Activated CD8-positive, alpha-beta memory T cell treated with anti-CD3 and anti-CD28 coated beads, Interleukin-2, amount 50 U/mL, for 1 hour (primary cell): Measurements from ENCODE around the gene PDSS2.
"Not testable (repeated sequence)": the region's sequence is repeated elsewhere in the genome, so short reads cannot be mapped to it uniquely, and the experiment has no call there.

Source experiments
- DNase-seq: peaks from one replicate; pipeline ENCODE4 v3.0.0-alpha.2; 2020; ENCODE audit errors: extremely low read depth

Gene PDSS2, protein sequence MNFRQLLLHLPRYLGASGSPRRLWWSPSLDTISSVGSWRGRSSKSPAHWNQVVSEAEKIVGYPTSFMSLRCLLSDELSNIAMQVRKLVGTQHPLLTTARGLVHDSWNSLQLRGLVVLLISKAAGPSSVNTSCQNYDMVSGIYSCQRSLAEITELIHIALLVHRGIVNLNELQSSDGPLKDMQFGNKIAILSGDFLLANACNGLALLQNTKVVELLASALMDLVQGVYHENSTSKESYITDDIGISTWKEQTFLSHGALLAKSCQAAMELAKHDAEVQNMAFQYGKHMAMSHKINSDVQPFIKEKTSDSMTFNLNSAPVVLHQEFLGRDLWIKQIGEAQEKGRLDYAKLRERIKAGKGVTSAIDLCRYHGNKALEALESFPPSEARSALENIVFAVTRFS

DNA sequence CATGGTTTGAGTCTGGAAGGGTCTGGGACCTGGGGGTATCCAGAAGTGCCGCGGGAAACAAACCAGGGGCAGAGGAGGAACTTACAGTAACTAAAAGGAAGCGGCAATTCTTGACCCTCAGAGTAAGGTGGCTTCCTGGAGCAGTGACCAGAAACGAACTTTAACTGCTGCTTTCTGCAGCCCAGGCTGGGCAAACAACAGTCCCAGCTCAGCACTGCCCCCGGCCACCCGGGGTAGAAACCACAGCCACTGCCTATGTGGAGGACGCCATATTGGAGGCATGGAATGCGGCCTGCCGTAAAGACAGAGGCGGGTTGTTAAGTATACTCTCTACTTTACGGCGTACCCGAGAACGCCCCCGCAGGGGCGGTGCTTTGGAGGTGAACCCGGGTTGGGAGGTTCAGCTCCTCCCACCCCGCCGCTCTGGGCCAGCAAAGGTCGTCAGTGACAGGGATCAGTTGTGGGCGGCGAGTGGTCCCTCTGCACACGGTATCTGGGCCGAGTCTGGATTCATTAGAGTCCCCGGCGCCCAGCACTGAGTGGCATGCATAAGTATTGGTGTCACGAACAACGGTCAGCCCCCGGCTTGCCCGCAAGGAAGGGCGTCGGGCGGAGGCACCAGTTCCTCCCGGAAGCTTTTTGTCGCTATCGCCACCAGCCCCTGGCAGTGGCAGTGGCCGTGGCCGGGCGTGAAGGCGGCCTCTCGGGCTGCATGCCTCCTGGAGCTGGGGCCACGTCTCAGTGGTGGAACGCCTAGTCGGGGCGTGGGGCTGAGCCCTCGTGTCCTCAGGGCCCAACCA, at the start of gene PDSS2:
Gene PDSS2 (minus strand): TSS at position 282 of the 800 bp plus-strand sequence. CDS start 279 bp downstream, at position 3.
- DNase-seq: peak; percentile 84

DNA sequence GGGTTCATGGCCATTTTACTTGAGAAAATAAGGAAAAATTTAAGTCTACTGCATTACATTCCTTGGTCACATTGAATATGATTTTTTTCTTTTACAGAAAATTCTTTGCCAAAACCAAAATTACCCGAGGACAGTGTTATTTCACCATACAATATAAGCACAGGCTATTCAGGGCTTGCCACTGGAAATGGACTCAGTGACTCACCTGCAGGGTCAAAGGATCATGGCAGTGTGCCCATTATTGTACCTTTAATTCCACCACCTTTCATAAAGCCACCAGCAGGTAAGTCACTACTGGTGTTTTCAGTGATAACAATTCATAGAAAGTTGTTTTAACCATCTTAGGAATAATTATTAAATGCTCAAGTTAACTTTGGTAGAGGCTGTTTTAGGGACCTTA, 46.8 kb upstream of the PDSS2 start:
- no peak for DNase-seq

DNA sequence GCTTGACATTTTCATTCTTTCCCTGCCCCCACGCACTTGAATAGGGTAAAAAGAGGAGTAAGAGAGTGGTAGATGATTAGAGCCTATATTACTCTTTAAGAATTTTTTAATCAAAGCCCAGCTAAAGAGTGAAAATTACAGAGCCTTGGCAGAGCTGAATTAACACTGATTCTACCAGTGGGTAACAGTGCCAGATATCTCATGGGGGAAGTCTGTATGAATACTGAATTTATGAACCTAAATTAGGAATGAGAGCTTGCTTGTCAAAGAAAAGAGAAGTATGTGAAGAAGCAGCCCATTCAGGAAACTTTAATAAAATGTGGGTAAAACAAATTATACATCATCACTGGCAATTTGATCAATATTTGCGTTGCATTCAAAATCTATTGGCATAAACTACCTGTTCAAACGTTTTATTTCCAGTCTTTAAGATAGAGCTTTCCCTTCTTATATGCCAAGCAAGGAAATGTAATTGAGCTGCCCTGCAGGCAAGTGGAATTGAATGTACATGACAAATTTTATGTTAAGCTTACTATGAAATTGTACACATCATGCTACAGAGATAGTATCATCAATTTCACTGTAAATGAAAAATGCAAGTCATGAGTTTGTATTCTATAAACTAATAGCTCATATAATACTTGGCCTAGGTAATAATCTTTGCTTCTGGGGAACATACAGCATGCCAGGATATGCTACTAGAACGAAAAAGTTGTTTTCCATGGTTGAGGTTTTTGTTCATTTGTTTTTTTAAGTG, 45.1 kb upstream of the PDSS2 start:
- DNase-seq: no peak

DNA sequence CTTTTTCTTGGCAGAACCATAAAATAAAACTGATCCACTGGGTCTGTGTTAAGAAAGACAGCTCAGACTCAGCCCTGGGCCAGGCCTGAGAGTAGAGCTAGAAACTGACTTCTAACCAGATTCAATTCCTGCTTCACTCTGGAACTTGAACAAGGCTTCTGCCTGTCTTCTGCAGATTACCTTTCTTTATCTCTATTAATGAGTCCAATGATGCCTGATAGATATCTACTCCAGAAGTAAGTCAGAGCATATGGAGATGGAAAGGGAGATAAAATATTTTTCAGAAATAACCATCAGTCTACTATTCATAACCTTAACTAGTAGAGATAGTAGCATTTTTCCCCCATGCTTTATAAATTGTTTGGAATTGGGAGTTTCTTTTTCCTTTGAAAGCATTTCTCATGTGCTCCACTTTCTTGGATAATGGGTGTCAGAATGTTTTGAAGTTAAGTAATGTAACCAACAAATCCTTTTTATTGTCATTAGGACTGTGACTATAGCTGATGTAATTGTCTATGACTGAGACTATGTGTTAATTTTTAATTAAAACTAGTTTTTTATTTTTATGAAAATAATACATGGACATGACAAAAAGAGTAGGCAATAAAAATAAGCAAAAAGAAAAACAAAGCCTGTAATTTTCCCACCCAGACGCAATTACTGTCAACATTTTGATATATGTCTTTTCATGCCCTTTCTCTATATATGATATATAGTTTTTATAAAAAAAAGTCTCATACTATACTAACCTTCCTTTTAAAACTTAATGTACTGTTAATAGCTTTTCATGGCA, 37.7 kb upstream of the PDSS2 start:
- no peak for DNase-seq

DNA sequence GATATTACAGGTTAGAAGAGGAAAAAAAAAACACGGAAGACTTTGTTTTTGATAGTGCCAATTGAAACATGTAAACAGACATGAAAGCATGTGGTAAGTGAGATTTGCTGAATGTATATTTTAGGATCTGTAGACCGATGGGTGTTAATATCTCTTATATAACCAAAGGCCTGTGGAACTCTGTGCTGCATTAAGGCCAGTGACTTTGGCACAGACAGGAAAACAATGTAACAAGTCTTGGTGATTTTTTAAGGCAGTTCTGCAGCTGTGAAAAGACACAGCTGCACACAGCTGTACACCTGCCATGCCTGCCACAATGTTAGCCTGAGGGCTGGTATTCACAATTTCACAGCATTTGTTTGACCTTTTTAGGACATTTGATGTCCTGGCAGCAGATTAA, 36.6 kb upstream of the PDSS2 start:
- DNase-seq: no peak

DNA sequence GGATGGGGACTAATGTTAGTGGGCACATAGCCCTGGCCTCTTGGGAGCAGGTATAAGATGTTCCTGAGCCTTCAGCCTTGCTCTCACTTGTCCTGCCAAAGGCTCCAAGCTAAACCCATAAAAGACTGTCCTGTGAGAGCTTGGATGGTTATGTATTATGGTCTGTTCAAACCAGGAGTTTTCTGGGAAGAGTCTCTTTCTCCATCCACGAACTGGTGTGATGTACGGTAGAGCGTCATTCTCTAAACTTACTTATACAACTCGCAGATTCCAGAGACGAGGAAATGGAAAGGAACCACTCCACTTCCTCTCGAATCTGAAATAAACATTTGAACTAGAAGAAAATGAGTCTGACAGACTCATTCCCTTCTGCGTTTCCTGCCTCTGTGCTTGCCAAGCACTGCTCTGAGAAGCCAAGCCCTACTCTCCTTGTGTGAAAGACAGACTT, 35.9 kb upstream of the PDSS2 start:
- no peak for DNase-seq

DNA sequence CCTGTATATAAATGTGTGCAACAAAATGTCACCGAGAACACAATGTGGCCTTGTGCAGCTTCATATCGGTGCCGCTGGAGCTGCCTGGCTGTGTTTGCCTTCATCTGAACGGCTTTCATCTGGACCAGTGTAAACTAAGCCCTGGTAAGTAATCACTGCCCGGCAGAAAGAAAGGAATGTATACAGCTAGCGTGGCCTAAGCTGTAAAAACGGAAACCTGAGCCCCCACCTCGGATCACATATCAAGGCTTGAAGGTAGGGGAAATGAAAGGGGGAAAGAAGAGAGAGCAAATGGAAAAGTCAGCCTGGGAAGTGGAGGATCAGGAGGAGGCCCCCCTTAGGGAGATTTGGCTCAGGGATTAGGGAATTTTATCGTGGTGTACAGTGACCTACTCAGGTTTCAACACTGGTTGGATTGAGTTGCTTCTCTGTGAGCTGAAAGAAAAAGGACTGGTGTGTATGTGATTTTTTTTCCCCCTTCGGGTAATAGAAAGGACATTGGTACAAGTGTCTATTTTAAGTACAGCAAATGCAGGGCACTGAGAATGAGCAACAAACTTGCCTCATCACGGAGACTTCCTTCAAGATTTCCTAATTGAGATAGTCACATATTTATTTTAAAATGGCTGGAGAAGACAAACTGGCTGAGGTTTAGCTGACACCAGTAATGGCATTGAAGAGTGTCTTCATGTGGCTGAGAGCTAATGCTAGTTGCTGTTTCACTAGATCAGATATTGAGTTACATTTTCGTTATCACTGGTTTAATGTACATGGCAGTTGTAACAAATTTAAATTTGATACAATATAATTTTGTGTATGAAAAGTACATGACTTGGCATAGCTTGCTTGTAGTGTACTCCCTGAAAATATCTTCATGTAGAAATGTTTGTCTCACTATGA, 34.0 kb upstream of the PDSS2 start:
- no peak for DNase-seq

DNA sequence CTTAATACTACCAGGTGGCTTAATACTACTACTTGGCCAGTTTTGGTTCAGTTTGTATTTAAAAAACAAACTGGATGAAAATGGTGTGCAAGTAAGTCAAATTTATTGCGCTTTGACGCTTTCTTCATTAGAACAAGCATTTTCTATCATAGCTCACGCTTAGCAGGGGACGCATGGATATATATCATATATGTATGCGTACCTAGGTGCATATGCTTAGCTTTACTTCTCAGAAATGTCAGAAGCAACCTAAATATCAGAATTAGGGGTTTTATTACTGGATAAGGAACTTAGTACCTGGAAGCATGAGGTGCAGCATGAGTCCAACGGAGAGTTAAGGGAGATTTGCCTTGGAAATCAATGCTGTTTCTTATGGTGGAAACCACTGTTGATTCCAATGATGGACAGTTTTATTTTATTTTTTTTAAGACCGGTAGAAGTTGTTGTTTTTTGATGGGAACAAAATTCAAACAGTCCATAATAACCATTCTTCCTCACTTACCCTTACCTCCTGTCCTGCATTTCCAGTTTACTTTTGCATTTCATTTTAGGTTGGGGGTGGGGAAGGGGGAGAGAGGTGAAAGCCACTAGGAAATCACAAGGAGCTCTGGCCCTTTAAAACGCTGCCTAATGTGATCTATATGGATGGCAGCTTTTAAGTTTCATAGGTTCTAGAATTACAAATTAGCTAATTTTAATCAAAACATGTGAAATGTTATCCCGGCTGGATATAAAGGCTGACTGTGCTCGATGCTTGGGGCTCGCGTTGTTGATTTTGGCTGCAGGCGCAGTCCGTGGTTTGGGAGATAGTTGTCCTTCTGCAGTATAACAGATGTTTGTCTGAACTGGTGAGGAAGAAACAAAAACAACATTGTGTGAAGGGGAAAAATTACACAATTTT, 32.6 kb upstream of the PDSS2 start:
- no peak for DNase-seq

DNA sequence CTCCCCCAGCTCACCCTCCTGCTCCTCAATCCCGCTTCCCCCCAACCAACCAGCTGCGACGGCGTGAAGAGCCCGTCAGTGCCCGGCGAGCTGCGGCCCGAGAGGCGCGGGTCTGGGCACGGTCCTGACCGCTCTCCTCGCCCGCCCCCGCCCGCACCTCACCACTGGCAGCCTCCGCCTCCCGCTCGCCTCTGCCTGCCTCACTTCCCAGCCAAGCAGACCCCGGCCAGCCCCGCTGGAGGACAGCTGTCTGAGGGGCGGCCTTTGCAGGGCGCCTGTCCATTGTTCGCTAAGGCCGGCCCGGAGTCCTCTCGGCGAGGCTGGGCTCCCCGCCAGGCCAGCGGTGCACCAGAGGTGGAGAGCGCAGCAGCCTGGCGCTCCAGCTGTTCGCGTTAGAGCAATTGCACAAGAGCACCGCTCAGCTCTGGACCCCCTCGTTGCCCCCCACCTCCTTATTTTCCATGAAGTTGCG, 31.8 kb upstream of the PDSS2 start:
- no peak for DNase-seq

DNA sequence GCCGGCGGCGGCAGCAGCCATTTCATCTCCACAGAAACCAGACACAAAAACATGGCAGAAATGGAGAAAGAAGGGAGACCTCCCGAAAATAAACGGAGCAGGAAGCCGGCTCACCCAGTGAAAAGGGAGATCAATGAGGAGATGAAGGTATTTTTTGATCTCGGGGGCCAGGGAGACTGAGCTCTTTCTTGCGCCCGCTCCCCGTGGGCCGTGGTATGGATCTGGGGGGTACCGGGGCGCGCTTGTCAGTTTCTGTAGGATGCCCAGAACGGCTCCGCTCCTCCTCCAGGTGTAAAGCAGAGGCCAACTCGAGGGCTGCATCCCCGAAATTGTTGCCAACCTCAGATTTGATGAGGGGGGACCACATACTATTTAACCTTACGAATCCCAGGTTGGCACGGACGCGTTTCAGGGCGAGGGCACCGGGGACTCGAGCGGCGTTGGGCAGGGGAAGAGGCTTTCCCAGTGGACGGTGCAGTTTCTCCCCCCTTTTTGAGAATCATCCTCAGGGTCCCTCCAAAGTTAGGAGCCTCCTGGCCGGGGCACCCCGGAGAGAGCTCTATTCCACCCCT, 31.3 kb upstream of the PDSS2 start:
- DNase-seq: no peak

DNA sequence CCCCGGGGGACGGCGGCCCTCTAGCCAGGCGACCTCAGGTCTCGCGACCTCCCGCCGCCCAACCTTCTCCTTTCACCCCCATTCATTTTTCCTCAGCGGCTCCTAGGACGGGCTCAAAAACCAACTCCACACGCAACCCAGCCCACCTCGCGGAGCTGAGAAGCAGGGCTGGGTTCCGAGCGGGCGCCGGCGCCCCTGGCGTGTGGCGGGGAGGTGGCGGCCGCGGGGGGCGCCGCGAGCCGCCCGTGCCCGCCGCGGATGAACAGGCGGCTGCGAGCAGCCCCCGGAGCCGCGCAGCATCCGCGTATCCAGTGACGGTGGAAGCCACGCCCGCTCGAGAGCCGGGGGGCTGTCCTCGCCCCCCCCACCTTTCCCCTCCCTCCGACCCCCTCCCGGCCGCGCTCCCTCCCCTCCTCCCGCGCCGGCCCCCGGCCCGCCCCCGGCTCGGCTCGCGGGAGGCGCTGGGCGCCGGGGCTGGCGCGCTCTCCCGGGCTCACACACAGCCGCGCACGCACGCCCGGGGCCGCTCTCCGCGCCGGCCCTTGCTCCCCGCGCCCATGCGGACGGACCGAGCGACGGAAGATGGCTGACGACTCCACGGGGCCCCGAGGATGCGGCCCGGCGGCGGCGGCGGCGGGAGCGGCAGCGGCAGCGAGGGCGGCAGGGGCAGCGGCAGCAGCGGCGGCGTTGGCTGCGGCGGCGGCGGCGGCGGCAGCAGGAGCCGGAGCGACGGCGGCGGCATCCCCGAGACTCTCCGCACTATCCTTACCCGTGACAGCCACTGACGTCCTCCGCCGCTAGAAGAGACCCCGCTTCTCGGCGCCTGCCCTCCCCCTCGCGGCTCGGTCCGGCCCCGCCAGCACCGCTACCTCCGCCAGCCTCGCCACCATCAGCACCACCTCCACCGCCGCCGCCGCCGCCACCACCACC, 30.5 kb upstream of the PDSS2 start, which contains the start of gene SOBP:
Gene SOBP (plus strand): TSS at position 482 of the 930 bp plus-strand sequence. CDS start 500 bp downstream, outside the sequence.
- no peak for DNase-seq

DNA sequence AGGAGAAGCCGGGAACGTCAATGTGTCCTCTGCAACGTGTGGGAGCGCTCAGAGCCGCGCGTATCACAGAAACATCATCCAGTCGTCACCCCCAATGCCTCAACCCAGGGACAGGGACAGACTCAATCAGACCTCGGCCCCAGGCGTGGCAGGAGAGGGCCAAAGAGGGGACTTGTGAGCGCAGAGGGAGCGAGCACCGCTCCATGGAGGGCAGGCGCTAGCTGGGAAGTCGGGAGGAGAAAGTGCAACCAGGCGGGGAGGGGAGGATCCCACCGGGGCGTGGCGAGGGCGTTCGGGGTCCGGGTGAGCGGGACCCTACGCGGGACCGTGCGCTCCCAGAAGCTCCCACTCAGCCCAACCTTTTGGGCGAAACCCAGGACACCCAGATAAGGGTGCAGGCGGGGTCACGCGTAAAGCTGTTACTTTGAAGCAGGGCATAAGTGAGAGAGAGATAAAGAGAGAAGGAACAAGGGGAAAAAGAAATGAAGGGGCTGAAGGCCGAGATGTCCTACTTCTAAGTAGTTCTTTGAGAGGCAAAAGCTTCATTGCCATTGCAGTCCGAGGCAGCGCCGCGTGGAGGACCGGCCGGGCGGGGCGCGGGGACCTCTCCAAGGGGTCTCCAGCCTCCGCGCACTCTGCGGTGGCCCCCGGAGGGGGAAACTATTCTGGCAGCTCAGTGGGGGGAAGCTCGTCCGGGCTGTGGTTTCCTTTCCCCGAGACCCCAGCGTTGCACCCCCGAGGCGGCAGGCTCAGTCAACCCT, 29.7 kb upstream of the PDSS2 start:
- no peak for DNase-seq

DNA sequence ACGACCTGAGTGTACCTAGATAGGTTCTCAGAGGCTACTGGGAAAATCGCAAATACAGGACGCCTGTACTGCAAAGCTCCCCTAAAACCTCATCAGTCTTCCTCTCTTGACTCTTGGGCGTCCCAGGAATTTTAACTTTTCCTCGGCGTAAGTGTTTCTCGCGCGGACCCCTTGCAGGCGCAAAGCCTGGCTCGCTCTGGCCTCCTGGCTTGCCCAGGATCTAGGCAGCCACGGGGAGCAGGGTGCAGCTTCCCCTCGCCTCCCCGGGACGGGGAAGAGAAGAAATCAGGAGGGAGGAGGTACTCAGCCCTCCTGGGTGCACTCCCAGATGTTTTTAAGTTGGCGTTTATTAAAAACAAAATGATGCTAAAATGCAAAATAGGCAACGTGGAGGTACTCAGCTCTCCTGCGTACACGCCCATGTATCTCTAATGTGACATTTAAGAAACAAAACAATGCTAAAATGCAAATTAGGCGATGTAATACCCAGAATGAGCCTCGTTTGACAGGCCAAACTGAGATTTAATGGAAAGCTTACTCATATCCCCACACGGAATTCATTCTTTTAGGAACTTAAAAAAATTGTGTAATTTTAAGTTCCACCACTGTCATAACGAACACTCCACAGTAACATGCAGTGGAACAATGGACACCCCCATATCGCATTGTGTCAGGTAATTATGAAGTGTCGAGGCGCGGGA, 29.0 kb upstream of the PDSS2 start:
- no peak for DNase-seq

DNA sequence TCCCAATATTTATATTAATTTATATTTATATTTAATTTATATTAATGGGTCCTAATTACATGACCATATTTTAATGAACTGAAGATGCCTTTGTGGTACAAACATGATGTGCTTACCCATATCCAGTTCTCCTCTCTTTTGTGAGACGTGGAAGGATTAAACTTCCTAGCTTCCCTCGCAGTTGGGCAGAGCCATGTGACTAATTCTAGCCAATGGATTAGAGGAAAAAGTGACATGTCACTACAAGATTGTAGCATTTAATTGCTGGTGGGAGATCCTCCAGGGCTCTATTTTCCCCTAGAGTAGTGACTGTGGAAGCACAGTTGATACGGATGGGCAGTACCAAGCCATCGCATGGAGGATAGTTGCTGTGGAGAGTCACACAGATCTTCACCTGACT, 25.8 kb upstream of the PDSS2 start:
- DNase-seq: no peak

DNA sequence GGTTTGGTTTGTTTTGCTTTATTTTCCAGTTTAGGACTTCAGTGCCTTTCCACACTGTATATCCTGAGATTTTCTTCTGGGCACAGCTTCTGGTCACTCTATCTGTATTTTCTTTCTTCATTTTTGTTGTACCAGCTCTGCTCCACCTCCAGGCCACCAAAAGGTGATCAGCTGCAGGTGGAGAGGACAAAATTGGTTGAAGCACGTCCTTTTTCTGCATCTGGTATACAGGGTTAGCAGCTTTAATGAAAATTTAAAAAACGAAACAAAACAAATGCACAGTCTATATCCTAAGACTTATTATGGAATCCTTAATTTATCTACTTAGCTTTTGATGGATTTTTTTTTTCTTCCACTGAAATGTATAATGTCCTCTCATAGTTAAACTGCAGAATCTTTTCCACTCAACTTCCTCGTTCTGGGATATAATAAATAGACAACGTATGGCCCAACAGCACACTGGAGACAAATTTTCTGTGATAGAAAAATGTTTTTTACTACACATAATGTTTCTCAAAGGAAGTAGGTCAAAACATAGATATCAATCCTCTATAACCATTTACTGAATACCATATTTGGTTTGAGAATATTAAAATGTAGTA, 19.8 kb upstream of the PDSS2 start:
- DNase-seq: no peak

DNA sequence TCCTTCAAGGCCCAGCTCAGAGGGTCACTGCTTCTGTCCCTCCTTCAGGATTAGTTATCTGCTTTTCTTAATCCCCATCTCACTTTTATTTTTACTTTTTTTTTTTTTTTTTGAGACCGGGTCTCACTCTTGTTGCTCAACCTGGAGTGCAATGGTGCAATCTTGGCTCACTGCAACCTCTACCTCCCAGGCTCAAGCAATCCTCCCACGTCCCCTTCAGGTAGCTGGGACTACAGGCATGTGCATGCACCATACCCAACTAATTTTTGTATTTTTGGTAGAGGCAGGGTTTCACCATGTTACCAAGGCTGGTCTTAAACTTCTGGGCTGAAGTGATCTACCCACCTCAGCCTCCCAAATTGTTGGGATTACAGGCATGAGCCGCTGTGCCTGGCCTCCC, 16.5 kb upstream of the PDSS2 start:
- DNase-seq: not testable (repeated sequence)
